Stimulated activated CD8-positive, alpha-beta memory T cell treated with anti-CD3 and anti-CD28 coated beads, Interleukin-7, amount 100 ng/mL, for 48 hours (primary cell): ENCODE measurements around the gene NDUFB6.
"Not testable (repeated sequence)": the region's sequence is repeated elsewhere in the genome, so short reads cannot be mapped to it uniquely, and the experiment has no call there.

Experiments used
- DNase-seq, 2 donors: peaks; one replicate each; pipeline ENCODE4 v3.0.0-alpha.2; 2020; ENCODE audit warnings: low read depth in 1 of 2; ENCODE audit errors: extremely low read depth in 1 of 2

The NDUFB6 gene

GRCh38 chr9:32571969-32572899, 725 bp downstream of the NDUFB6 start:
- DNase-seq, result peak in 1 of 2 donors; percentile 61

DNA sequence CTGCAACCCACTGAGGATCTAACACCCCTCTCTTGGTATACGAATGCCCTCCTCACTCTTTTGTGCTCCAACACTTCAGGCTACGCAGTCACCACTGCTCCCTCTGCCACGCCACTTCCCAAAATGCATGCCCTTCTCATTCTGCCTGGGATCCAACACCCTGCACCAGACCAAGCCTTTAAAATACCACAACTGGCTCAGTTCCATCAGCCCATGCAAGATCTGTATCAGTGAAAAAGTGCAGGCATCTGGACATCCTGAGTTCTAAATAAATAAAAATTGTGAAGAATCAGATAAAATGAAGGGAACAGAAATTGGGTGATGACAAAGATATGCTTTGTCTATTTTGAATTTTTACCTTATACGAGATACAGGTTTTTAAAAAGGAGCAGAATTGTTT, 2.7 kb downstream of the NDUFB6 start:
- DNase-seq, result no peak

- no peak for DNase-seq
Observed at GRCh38 chr9:32566770-32567169, 6.2 kb downstream of the NDUFB6 start.

GRCh38 chr9:32565967-32566366, 7.0 kb downstream of the NDUFB6 start:
- DNase-seq, result no peak

GRCh38 chr9:32558408-32558934, 14.5 kb downstream of the NDUFB6 start:
- DNase-seq, result no peak

DNA sequence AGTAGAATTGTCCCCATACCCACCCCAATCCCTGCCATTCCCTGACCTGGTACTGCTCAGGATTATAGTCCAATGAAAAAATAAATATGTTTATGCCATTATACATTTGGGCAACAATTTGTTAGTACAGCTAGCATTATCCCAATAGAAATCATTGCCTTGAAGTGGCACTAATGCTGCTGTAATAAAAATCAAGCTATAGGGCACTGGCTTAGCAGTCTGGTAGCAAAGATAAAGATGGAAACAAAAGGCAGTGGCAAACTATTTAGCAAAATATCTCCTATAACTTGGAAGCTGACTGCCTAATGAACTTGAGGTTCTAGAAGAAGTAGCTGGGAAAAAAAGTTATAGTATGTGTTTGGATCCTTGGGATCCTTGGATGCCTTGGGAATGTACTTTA, 18.4 kb downstream of the NDUFB6 start:
- DNase-seq, result no peak

- DNase-seq, result no peak
Observed at GRCh38 chr9:32554107-32554506, 18.9 kb downstream of the NDUFB6 start.

DNA sequence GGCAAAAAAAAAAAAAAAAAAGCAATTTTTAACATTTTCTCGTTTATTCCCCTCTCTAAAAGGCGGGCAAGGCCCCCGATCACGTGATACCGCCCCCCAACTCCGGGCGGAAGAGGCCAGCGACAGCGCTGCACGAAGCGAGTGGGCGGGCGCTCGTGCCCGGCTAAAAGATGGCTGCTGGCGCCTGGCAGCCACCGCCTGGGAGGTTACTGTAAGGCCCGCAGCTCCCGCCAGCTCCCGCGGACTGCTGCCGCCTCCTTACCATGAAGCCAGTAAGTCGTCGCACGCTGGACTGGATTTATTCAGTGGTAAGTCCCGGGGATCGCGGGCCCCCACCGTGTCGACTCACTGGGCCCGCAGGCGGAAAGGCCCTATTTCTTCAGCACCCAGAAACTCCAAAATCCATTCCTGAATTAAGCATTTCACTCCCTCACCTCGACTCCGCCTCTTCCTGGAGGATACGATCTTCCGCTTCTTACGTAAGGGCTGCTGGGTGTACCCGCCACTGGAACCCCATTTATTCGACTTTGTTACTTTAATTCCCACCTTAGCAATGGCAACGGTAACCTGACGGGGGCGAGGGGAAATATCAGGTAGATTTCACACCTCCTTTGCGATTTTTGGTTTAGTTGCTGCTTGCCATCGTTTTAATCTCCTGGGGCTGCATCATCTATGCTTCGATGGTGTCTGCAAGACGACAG, 20.6 kb downstream of the NDUFB6 start, which contains the start of the genes SMIM27 and TOPORS:
Gene SMIM27, plus strand, starts transcription at position 156 of the 701 bp plus-strand sequence. Its CDS starts 108 bp downstream, at position 264.
Gene TOPORS, minus strand, starts transcription at position 415 of the 701 bp plus-strand sequence. Its CDS starts 150 bp downstream, at position 265.
- DNase-seq, result peak; percentile 77 to 80

DNA sequence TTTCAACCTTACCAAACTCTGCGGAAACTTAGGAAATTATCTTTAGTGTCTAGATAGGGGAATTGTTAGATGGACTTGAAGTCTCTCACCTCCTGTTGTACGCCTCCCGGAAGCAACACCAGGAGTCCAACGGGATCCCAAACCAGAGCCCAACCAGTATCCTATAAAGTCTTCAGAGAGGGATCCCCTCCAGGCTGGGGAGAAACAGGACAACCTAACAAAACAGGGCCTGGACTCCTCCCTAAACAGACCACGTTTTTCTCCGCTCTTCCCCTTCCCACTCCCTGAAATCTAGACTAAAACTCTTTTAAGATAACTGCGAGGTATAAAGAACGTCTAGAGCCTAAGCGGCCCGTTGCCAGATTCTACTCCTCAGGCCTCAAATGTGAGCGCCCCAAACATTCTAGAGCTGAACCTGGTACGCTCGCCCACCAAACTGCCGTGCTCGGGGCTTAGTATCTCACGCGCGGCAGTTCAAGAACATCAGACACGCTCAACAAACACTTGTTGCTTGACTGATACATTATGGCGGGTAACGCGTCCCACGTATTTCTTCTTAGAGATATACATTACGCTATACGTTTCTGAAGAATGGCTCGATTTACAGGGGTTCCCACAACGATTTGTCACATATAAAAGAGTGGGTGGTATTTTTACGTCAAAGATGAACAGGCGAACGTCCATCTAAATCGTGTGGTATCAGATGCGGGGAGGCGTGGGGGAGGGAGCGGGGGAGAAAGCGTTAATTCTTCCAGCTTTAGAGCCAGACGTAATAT, 21.5 kb downstream of the NDUFB6 start:
- DNase-seq, result peak in 1 of 2 donors; percentile 37

GRCh38 chr9:32550562-32551275, 22.2 kb downstream of the NDUFB6 start:
- DNase-seq, result peak; percentile 81 to 89

GRCh38 chr9:32550150-32550561, 22.8 kb downstream of the NDUFB6 start:
- no peak for DNase-seq

- not testable (repeated sequence) for DNase-seq
Observed at GRCh38 chr9:32548213-32548612, 24.7 kb downstream of the NDUFB6 start.

DNA sequence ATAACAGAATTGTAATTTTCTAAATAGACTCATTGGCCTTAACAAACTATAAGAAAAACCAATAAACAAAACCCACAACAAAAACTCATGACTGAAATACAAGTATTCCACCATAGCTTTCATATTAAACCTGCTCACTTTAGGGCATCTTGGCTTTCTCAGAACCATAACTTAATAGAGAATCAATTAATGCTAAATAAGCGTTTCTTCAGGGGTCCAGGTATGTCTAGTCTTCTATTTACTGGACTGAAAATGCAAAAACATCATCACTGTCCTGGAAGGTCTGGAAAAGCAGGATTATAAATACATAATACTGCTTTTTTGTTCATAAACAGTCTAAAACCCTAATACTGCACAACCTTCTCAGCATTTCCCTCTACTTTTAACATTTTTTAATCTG, 27.1 kb downstream of the NDUFB6 start:
- DNase-seq, result no peak

GRCh38 chr9:32543047-32543446, 29.9 kb downstream of the NDUFB6 start:
- no peak for DNase-seq

GRCh38 chr9:32533816-32534215, 39.1 kb downstream of the NDUFB6 start:
- DNase-seq, result no peak

- DNase-seq, result no peak
Observed at GRCh38 chr9:32533336-32533735, 39.6 kb downstream of the NDUFB6 start.

DNA sequence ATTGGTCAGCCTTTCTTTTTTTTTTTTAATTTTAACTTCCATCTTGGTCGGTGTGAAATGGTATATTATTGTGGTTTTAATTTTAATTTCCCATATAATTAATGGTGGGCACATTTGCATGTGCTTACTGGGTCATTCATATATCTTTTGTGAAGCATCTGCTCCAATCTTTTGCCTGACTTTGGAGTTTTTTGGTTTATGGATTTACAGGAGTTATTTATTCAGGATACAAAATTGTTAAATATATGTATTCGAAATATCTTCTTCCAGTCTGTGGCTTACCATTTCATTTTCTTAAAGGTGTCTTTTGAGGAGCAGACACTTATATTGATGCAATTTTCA, 46.3 kb downstream of the NDUFB6 start:
- no peak for DNase-seq

- DNase-seq, result peak; percentile 47 to 64
Observed at GRCh38 chr9:32526041-32526706, 46.8 kb downstream of the NDUFB6 start, which contains the start of gene RIGI. Gene RIGI, minus strand, starts transcription at chr9:32526196. Its CDS starts 30 bp downstream, at chr9:32526166.

- DNase-seq, result no peak
Observed at GRCh38 chr9:32525709-32526030, 47.3 kb downstream of the NDUFB6 start.
